HUES64 (cell line): Measurements from ENCODE around the gene MOV10L1. TPM values are rescaled to one million over a fixed set of nuclear protein-coding genes. Genes with fewer than 3 reads are reported as not detected.

ENCODE experiments used
- H3K27ac ChIP-seq: 2 replicates; pipeline ENCODE4 v1.7.0; 2013; ENCODE audit warnings: low read depth, low read length, inconsistent platforms
- H3K27me3 ChIP-seq: 2 replicates; pipeline ENCODE4 v1.6.1; 2013; ENCODE audit warnings: mild to moderate bottlenecking, low read length; ENCODE audit not compliant: insufficient read depth
- H3K36me3 ChIP-seq: 2 replicates; pipeline ENCODE4 v1.6.1; 2013; ENCODE audit warnings: mild to moderate bottlenecking, low read length; ENCODE audit not compliant: insufficient read depth
- H3K4me1 ChIP-seq: 2 replicates; pipeline ENCODE4 v1.6.1; 2013; ENCODE audit warnings: mild to moderate bottlenecking, low read length, moderate library complexity; ENCODE audit not compliant: insufficient read depth
- H3K4me3 ChIP-seq: 2 replicates; pipeline ENCODE4 v1.5.1; 2013; ENCODE audit warnings: mild to moderate bottlenecking, low read length, moderate library complexity
- H3K9ac ChIP-seq: 2 replicates; pipeline ENCODE4 v1.6.1; 2013; ENCODE audit warnings: mild to moderate bottlenecking, low read depth, low read length
- H3K9me3 ChIP-seq: 2 replicates; pipeline ENCODE4 v1.6.1; 2013; ENCODE audit warnings: low read depth, low read length; ENCODE audit not compliant: insufficient read depth
- WGBS: fragments of 150-250, 120-280 bp; methylation state at CpG from one replicate; pipeline ENCODE4 v1.1.7; 2013; ENCODE audit warnings: missing lambda C conversion rate; 5-methylcytosine and 5-hydroxymethylcytosine counted together
- polyA plus RNA-seq, 2 experiments: library from polyadenylated mRNA; stranded (reverse); fragments of 50-300 nt; gene quantifications; one replicate each; pipeline ENCODE4 v1.2.3, GENCODE V29; 2013

Gene MOV10L1
- not detected for polyA plus RNA-seq (2013, experiment 1 of 2)
- not detected for polyA plus RNA-seq (2013, experiment 2 of 2)

DNA sequence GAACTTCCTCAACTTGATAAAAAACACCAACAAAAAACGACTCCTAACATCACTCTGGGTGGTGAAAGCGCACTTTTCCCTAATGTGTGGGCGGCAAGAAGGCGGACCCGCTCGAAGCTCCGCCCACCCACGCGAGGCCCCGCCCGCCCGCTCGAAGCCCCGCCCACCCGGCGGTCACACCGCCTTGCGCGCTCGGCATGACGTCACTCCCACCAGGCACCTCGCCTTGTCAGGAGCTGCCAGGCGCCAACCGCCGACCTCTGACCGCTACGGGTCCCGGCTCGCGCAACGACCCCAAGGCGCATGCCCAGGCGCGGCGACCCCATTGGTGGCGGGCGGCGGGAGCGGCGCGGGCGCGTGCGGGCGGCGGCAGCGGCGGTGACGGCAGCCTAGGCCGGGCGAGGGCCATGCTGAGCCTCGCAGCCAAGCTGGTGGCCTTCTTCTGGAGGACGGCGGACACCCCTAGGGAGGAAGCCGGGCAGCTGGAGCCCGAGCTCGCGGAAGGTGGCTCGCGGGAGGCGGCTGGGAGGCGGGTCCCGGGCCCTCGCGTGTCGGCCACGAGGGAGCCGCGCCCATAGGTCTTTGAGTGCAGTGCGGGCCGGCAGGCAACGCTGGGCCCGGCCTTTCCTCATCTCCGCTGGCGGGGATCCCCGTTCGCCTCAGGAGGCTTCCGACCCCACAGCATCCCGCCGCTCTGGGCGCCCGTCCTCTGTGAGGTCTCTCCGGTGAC is at the start of gene MOV10L1:
Gene MOV10L1, plus strand, starts transcription at position 325 of the 730 bp plus-strand sequence. Its CDS starts 83 bp downstream, at position 408.
- H3K9me3 ChIP-seq, result no peaks in the 10 kb centered on the region
- no peaks in the 10 kb centered on the region; the same call in 1 of the 2 replicates for H3K27me3 ChIP-seq
- no peak within 1 kb of the TSS for H3K9ac ChIP-seq
- no peak within 1 kb of the TSS for H3K27ac ChIP-seq
- WGBS, result 94% methylated on average over 83 of the region's 83 CpGs
- peaks cover 8% of the 10 kb centered on the region for H3K4me1 ChIP-seq
- no peak within 1 kb of the TSS for H3K4me3 ChIP-seq
- H3K36me3 ChIP-seq, result no peaks in the 10 kb centered on the region

GRCh38 chr22:50040717-50041116 is 49.1 kb upstream of the MOV10L1 start:
- H3K4me3 ChIP-seq, result no peak overlapping the region
- no peak overlapping the region for H3K9ac ChIP-seq
- H3K4me1 ChIP-seq, result no peaks in the 10 kb centered on the region
- H3K27ac ChIP-seq, result no peak overlapping the region
- H3K9me3 ChIP-seq, result no peaks in the 10 kb centered on the region
- 93% methylated on average over 7 of the region's 7 CpGs for WGBS
- H3K27me3 ChIP-seq, result 0 out of 2 replicates have a peak, but pooled peaks cover 3% of the 10 kb centered on the region
- no peaks in the 10 kb centered on the region for H3K36me3 ChIP-seq

- H3K4me1 ChIP-seq, result no peaks in the 10 kb centered on the region
- H3K27me3 ChIP-seq, result 0 out of 2 replicates have a peak, but pooled peaks cover 3% of the 10 kb centered on the region
- H3K36me3 ChIP-seq, result no peaks in the 10 kb centered on the region
- H3K4me3 ChIP-seq, result no peak overlapping the region
- H3K9me3 ChIP-seq, result no peaks in the 10 kb centered on the region
- H3K27ac ChIP-seq, result no peak overlapping the region
- 89% methylated on average over 17 of the region's 17 CpGs for WGBS
- H3K9ac ChIP-seq, result no peak overlapping the region
Measured at GRCh38 chr22:50041361-50042065, 48.3 kb upstream of the MOV10L1 start.

GRCh38 chr22:50044485-50045118 is 45.2 kb upstream of the MOV10L1 start:
- Histone ChIP-seq H3K9me3 (no peaks in the 10 kb centered on the region), H3K9ac (no peak overlapping the region), H3K4me1 (no peaks in the 10 kb centered on the region), H3K27ac (no peak overlapping the region), H3K4me3 (no peak overlapping the region), H3K36me3 (no peaks in the 10 kb centered on the region), H3K27me3 (0 out of 2 replicates have a peak, but pooled peaks cover 3% of the 10 kb centered on the region)
- 91% methylated on average over 30 of the region's 30 CpGs for WGBS

DNA sequence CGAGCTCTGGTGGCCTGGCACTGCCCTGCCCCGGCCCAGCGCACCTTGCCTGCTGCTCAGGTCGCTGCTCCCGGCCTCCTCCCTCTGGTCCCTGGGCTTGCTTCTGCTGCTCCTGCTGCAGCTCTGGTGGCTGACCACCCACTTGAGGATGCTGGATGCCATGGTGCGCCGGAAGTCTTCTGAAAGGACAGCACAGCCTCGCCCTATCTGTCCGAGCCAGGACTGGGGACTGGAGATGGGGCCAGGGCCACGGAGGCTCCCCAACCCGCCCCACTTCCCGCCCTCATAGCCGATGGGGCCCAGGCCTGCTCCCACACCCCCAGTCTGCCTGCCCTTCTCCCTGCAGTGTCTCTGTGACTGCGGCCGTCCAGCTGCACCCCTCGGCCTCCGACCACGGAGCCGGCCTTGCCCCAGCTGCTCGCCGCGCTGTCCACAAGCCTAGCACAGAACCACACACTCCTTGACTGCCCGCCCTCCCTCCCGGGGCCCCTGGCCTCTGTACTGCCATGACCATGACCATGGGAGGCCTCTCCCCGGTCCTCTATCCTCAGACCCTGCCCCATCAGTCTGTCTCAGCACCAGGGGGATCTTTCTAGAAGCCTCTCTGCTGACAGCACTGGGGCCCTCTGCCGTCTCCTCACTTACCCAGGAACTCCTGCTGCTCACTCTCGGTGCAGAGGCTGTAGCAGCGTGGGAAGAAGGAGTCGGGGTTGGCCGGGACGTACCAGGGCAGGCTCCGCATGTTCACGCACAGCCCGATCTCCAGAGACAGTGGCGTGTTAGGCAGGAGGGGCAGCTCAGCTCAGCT is 44.4 kb upstream of the MOV10L1 start:
- Histone ChIP-seq H3K27ac (no peak overlapping the region), H3K4me3 (no peak overlapping the region), H3K9ac (no peak overlapping the region), H3K36me3 (no peaks in the 10 kb centered on the region), H3K4me1 (no peaks in the 10 kb centered on the region), H3K27me3 (0 out of 2 replicates have a peak, but pooled peaks cover 3% of the 10 kb centered on the region), H3K9me3 (no peaks in the 10 kb centered on the region)
- 92% methylated on average over 35 of the region's 35 CpGs for WGBS

DNA sequence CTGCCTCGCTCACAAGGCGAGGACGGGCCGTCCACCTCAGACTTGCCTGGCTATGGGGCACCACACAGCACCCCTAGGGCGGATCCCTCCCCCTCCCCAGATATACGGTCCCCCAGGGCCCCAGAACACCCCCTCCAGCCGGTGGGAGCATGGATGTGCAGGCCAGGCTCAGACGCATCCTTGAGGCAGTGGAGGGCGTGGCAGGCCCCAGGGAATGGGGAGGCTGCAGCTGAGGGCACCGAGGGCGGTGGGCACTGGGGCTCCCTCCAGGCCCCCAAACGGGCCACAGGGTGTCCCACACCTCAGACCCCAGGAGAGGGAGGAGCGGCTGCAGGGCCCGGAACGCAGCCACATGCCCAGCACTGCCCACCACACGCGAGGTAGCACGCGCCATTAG is 43.8 kb upstream of the MOV10L1 start:
- H3K4me3 ChIP-seq, result no peak overlapping the region
- H3K9me3 ChIP-seq, result no peaks in the 10 kb centered on the region
- no peaks in the 10 kb centered on the region for H3K4me1 ChIP-seq
- no peak overlapping the region for H3K27ac ChIP-seq
- H3K9ac ChIP-seq, result no peak overlapping the region
- 87% methylated on average over 19 of the region's 19 CpGs for WGBS
- H3K36me3 ChIP-seq, result no peaks in the 10 kb centered on the region
- 0 out of 2 replicates have a peak, but pooled peaks cover 3% of the 10 kb centered on the region for H3K27me3 ChIP-seq

GRCh38 chr22:50046481-50047245 is 43.1 kb upstream of the MOV10L1 start:
- WGBS, result 92% methylated on average over 27 of the region's 27 CpGs
- Histone ChIP-seq H3K4me1 (no peaks in the 10 kb centered on the region), H3K9ac (no peak overlapping the region), H3K27me3 (no peaks in the 10 kb centered on the region), H3K4me3 (no peak overlapping the region), H3K27ac (no peak overlapping the region), H3K9me3 (no peaks in the 10 kb centered on the region), H3K36me3 (no peaks in the 10 kb centered on the region)

GRCh38 chr22:50047346-50047745 is 42.5 kb upstream of the MOV10L1 start:
- H3K36me3 ChIP-seq, result no peaks in the 10 kb centered on the region
- H3K9ac ChIP-seq, result no peak overlapping the region
- no peaks in the 10 kb centered on the region for H3K9me3 ChIP-seq
- H3K4me3 ChIP-seq, result no peak overlapping the region
- H3K27ac ChIP-seq, result no peak overlapping the region
- WGBS, result 93% methylated on average over 16 of the region's 16 CpGs
- H3K4me1 ChIP-seq, result no peaks in the 10 kb centered on the region
- no peaks in the 10 kb centered on the region for H3K27me3 ChIP-seq

- H3K9me3 ChIP-seq, result no peaks in the 10 kb centered on the region
- no peaks in the 10 kb centered on the region for H3K4me1 ChIP-seq
- no peak overlapping the region for H3K27ac ChIP-seq
- no peak overlapping the region for H3K4me3 ChIP-seq
- H3K27me3 ChIP-seq, result no peaks in the 10 kb centered on the region
- no peaks in the 10 kb centered on the region for H3K36me3 ChIP-seq
- H3K9ac ChIP-seq, result no peak overlapping the region
- WGBS, result 91% methylated on average over 12 of the region's 12 CpGs
Measured at GRCh38 chr22:50048061-50048765, 41.6 kb upstream of the MOV10L1 start.

DNA sequence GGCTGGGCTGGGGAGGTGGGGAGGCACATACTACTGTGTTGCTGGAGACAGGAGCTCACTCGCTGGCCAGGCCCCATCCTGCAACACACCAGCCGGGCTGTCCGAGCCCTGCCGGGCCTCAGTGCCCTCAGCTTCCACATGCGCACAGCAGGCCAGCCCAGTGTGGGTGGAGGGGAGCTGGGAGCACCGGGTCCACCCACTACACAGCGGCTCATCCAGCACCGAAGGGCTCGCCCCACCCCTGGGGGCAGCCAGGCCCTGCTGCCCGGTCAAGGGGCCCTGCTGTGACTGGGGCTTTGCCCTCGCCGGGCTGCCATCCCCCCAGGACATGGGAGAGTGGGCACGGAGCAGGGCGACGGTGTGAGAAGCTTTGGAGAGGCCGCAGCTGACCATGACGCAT is 41.0 kb upstream of the MOV10L1 start:
- H3K27ac ChIP-seq, result no peak overlapping the region
- no peaks in the 10 kb centered on the region for H3K27me3 ChIP-seq
- H3K9ac ChIP-seq, result no peak overlapping the region
- no peaks in the 10 kb centered on the region for H3K9me3 ChIP-seq
- H3K36me3 ChIP-seq, result no peaks in the 10 kb centered on the region
- no peaks in the 10 kb centered on the region for H3K4me1 ChIP-seq
- WGBS, result 90% methylated on average over 17 of the region's 17 CpGs
- H3K4me3 ChIP-seq, result no peak overlapping the region
